ENCODE results near the gene RASSF8.

DNA sequence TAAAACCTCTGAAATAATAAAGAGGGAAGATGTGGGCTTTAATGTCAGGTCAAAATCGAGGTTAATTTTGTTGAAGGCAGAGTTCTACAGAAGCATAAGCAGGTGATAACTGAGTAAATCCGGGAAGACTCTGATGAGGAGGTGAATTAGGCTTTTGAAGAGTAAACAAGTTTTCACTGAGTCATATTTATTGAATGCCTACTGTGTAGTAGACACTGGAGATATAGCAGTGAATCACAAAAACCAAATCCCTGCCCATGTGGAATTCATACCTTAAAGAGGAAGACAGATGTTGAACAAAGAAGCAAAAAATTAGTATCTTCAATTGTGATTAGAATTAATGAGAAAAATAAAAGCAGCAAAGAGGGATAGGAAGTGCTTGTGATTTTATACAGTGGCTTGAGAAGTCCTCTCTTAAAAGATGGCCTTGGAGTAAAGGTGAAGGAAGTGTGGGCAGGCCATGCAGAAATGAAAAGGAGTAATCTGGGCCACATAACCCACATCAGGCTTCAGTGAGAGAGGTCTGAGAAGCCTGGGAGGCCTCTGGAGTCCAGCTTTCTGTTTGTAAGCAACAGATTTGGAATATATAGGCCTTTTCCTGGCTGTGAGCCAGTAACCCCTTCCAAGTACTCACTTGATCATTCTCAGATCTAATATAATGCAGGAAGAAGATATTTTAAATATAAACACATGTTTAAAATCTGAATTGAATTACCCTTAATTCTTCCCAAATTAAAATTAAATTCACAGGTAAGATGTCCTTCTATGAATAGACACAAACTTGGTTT, 119.6 kb downstream of the RASSF8 start:
- TF ChIP-seq, protein P1, sequence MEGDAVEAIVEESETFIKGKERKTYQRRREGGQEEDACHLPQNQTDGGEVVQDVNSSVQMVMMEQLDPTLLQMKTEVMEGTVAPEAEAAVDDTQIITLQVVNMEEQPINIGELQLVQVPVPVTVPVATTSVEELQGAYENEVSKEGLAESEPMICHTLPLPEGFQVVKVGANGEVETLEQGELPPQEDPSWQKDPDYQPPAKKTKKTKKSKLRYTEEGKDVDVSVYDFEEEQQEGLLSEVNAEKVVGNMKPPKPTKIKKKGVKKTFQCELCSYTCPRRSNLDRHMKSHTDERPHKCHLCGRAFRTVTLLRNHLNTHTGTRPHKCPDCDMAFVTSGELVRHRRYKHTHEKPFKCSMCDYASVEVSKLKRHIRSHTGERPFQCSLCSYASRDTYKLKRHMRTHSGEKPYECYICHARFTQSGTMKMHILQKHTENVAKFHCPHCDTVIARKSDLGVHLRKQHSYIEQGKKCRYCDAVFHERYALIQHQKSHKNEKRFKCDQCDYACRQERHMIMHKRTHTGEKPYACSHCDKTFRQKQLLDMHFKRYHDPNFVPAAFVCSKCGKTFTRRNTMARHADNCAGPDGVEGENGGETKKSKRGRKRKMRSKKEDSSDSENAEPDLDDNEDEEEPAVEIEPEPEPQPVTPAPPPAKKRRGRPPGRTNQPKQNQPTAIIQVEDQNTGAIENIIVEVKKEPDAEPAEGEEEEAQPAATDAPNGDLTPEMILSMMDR (IDR thresholded peaks at IDR 0.05; ENCODE audit: insufficient read depth, low read length, poor library complexity, severe bottlenecking), result no peak
- no peak for TF ChIP-seq EZH2phosphoT487 (conservative IDR thresholded peaks at IDR 0.05; ENCODE audit: low read length)

All from SU-DHL-6 (cell line).